Osteoblast (primary cell): ENCODE results near the gene TIMM50. TPM values are rescaled to one million over a fixed set of nuclear protein-coding genes. Genes with fewer than 3 reads are reported as not detected.
A peak's percentile ranks its signal among the peaks of the same experiment; 100 is the strongest.

Experiments used
- DNase-seq: peaks from one replicate; pipeline ENCODE4 v3.0.0; 2011; ENCODE audit warnings: low spot score, mixed read lengths; ENCODE audit not compliant: insufficient read length; ENCODE audit errors: missing footprints
- H2AFZ ChIP-seq: 2 replicates; pipeline ENCODE4 v1.6.0; 2011; ENCODE audit warnings: mild to moderate bottlenecking, low read length
- H3K27ac ChIP-seq: 2 replicates; pipeline ENCODE4 v1.5.1; 2011; ENCODE audit warnings: mild to moderate bottlenecking, low read depth, low read length, moderate library complexity
- H3K27me3 ChIP-seq: 2 replicates; pipeline ENCODE4 v1.6.0; 2012; ENCODE audit warnings: mild to moderate bottlenecking, control low read depth, inconsistent platforms, low read length, moderate library complexity; ENCODE audit not compliant: insufficient read depth
- H3K36me3 ChIP-seq: 2 replicates; pipeline ENCODE4 v1.5.1; 2011; ENCODE audit warnings: mild to moderate bottlenecking, low read length, control low read depth, moderate library complexity; ENCODE audit not compliant: insufficient read depth
- H3K4me1 ChIP-seq: 2 replicates; pipeline ENCODE4 v1.5.1; 2011; ENCODE audit warnings: mild to moderate bottlenecking, low read length, control low read depth, moderate library complexity; ENCODE audit not compliant: insufficient read depth
- H3K4me2 ChIP-seq: 2 replicates; pipeline ENCODE4 v1.6.0; 2011; ENCODE audit warnings: mild to moderate bottlenecking, low read length; ENCODE audit not compliant: insufficient read depth
- H3K4me3 ChIP-seq: fragments of 200-600 bp; sonication (generic); 3 replicates; pipeline ENCODE4 v1.5.1; 2012; ENCODE audit warnings: mild to moderate bottlenecking, low read length, inconsistent platforms; ENCODE audit not compliant: insufficient read depth
- H3K79me2 ChIP-seq: 2 replicates; pipeline ENCODE4 v1.6.0; 2012; ENCODE audit warnings: mild to moderate bottlenecking, low read length, control low read depth, inconsistent platforms; ENCODE audit not compliant: insufficient read depth
- H3K9me3 ChIP-seq: 2 replicates; pipeline ENCODE4 v1.5.1; 2011; ENCODE audit warnings: low read depth, low read length, control low read depth
- H4K20me1 ChIP-seq: 2 replicates; pipeline ENCODE4 v1.6.0; 2012; ENCODE audit warnings: mild to moderate bottlenecking, low read length, control low read depth; ENCODE audit not compliant: insufficient read depth
- CTCF ChIP-seq: IDR thresholded peaks from 2 replicates; pipeline ENCODE4 v1.5.1; 2011; ENCODE audit warnings: mild to moderate bottlenecking, low read depth, low read length, moderate library complexity; ENCODE audit errors: extremely low read depth
- total RNA-seq: library from RNA; depleted of rRNA; stranded (reverse); fragments of >200 nt; gene quantifications from 2 replicates; pipeline ENCODE4 v1.2.3, GENCODE V29; 2012

Gene TIMM50
- total RNA-seq, 1 donor: 36.9 TPM

- Histone ChIP-seq H4K20me1 (no peaks in the 10 kb centered on the region), H3K36me3 (no peaks in the 10 kb centered on the region), H3K27ac (no peak overlapping the region), H3K4me3 (no peak overlapping the region), H3K27me3 (peaks cover 51% of the 10 kb centered on the region), H3K9me3 (no peaks in the 10 kb centered on the region), H3K4me2 (no peak overlapping the region), H2AFZ (no peak overlapping the region), H3K4me1 (no peaks in the 10 kb centered on the region), H3K79me2 (no peaks in the 10 kb centered on the region)
- peak; percentile 55 for DNase-seq
- TF ChIP-seq CTCF: no peak
Observed at GRCh38 chr19:39509233-39509632, 28.6 kb downstream of the TIMM50 start.

GRCh38 chr19:39512988-39513387, 32.4 kb downstream of the TIMM50 start:
- no peaks in the 10 kb centered on the region for H3K9me3 ChIP-seq
- no peaks in the 10 kb centered on the region for H3K79me2 ChIP-seq
- no peak overlapping the region for H3K4me3 ChIP-seq
- no peaks in the 10 kb centered on the region for H3K36me3 ChIP-seq
- H3K27me3 ChIP-seq: peaks cover 59% of the 10 kb centered on the region
- H3K4me2 ChIP-seq: no peak overlapping the region
- no peaks in the 10 kb centered on the region for H4K20me1 ChIP-seq
- H3K4me1 ChIP-seq: no peaks in the 10 kb centered on the region
- no peak overlapping the region for H3K27ac ChIP-seq
- no peak overlapping the region for H2AFZ ChIP-seq
- no peak for TF ChIP-seq CTCF
- no peak for DNase-seq

- peak; percentile 66 for DNase-seq
- Histone ChIP-seq H3K27ac (no peak within 1 kb of the TSS), H3K4me1 (no peaks in the 10 kb centered on the region), H3K4me2 (no peak within 1 kb of the TSS), H3K9me3 (no peaks in the 10 kb centered on the region), H3K79me2 (no peaks in the 10 kb centered on the region), H2AFZ (no peak within 1 kb of the TSS), H3K27me3 (peaks cover 55% of the 10 kb centered on the region), H4K20me1 (no peaks in the 10 kb centered on the region), H3K36me3 (no peaks in the 10 kb centered on the region), H3K4me3 (no peak within 1 kb of the TSS)
- TF ChIP-seq CTCF: no peak
Observed at GRCh38 chr19:39514840-39515550, 34.4 kb downstream of the TIMM50 start, which contains the start of gene SELENOV. SELENOV (plus strand) TSS chr19:39515139; CDS start chr19:39515213, 74 bp downstream.

GRCh38 chr19:39515551-39516191, 35.0 kb downstream of the TIMM50 start:
- no peak overlapping the region for H3K4me3 ChIP-seq
- no peaks in the 10 kb centered on the region for H3K79me2 ChIP-seq
- no peaks in the 10 kb centered on the region for H3K36me3 ChIP-seq
- no peaks in the 10 kb centered on the region for H3K4me1 ChIP-seq
- H3K4me2 ChIP-seq: no peak overlapping the region
- H2AFZ ChIP-seq: no peak overlapping the region
- H4K20me1 ChIP-seq: no peaks in the 10 kb centered on the region
- H3K27me3 ChIP-seq: peaks cover 55% of the 10 kb centered on the region
- no peaks in the 10 kb centered on the region for H3K9me3 ChIP-seq
- no peak overlapping the region for H3K27ac ChIP-seq
- DNase-seq: peak; percentile 80
- no peak for TF ChIP-seq CTCF
